Medulla oblongata (tissue), 1 donor: ENCODE data around the gene ZSCAN23.
A peak's percentile ranks its signal among the peaks of the same experiment; 100 is the strongest.
"Not testable (repeated sequence)": the region's sequence is repeated elsewhere in the genome, so short reads cannot be mapped to it uniquely, and the experiment has no call there.

ENCODE experiments used
- DNase-seq: peaks from one replicate; pipeline ENCODE4 v3.0.0-alpha.2; 2015; ENCODE audit errors: extremely low spot score

The ZSCAN23 gene

DNA sequence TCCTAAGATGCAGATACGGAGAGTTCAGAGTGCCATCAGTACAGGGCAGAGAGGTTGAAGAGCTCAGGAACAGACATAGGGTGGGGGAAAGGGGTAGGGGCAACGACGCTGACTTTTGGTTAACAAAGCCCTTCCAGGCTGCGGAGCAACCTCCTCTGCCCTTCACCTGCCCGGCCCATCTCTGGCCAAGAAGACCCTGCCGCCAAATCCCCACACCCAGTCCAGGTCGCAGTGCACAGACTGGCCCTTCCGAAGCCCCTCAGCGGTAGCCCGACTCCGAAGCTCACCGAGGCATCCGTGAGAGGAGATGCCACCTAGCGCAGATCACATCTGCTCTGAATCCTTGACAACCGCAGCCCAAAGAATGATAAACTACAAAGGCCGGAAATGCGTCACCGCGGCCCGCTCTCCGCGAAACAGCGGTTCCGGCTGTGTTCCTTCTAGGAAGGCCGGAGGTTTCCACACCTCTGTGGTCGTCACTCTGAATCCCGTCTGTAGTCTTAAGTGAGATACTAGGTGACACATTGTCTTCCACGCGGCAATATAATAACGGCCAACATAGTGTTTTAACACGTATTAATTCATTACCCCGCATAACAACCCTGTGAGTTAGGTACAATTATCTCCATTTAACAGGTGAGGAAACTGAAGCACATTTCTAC lies at the start of gene ZSCAN23:
Gene ZSCAN23, minus strand, starts transcription at position 380 of the 662 bp plus-strand sequence. CDS start 7,225 bp downstream, outside the sequence.
- DNase-seq: peak; percentile 53

DNA sequence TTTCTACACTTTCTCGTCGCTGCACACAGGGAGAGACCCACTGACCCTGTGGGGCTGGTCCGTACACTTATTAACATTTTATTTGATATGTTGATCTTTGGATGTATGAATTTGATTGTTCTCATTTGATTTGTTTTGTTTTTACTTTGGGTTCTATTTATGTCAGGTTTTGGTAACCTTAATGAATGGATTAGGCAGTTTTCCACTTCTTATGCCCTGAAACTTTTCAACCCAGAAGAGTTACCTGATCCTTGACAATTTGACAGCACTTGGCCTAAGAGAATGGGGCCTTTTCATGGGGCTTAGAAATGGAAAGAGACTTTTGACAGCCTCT lies 48.7 kb upstream of the ZSCAN23 start:
- DNase-seq: no peak

DNA sequence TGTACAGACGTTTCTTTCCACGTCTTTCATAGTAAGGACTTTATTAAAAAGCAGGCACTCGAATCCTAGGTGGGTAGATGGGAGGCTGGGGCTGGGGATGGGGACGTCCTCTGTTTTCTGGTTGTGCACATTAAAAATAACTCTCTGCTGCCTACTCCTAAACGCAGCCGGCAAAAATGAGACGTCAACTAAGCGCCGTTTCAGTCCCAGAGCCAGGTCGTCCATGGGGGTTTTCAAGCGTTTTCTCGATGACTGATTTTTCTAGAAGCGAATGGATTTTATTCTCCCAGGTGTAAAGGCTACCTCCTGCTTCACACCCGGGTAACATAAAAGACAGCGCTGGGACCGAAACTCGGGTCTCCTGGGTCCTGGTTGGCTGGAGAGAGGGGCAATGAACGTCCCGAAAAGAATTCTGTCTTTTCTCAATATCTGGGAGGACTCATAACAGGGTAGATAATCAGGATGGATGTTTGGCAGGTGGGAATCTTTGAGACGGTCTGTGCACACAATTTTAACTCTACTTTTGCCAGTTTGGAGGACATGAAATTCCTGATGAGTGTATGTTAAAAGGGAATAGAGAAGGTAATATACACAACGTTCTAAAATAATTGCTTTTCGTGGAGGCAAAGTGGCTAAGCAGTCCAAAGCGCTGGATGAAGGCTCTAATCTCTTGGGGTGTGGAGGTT lies 47.1 kb upstream of the ZSCAN23 start:
- DNase-seq: no peak

DNA sequence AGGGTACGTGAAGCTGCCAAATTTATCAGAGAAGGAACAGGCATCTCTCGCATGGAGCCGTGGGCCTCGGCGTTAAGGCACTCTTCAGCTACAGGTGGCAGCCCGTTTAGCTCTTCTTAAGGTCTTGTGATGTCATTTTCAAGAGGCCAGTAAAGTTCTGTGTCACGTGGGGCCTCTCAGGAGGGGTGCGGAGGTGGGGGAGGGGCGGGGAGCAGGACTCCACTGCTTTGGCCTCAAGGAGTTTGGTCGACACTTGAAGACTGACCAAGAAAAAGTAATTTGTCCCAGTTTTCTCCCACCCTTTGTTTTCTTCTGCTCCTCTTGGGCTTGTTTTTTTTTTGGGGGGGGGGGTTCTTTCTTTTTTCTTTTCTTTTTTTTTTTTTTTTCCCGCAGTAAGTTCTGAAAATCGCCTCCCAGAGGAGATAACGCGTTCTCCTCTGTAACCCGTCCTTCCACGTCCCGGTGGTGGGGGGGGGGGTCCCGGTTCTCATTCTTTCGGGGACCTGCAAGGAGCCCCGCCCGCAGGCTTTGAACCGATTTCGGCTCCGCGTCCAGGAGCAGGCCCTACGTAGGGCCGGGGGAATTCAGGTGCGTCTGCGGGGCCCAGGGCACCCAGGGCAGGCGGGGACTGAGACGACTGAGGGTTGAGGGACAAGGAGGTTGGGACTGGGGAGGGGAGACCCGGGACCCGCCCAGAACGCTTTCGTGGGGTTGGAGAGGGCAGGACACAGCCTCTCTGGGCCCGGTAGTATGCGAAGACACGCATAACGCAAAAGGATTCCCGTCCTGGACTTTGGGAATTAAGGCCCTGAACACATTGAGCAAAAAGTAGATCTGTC lies 46.3 kb upstream of the ZSCAN23 start:
- DNase-seq: peak; percentile 48

DNA sequence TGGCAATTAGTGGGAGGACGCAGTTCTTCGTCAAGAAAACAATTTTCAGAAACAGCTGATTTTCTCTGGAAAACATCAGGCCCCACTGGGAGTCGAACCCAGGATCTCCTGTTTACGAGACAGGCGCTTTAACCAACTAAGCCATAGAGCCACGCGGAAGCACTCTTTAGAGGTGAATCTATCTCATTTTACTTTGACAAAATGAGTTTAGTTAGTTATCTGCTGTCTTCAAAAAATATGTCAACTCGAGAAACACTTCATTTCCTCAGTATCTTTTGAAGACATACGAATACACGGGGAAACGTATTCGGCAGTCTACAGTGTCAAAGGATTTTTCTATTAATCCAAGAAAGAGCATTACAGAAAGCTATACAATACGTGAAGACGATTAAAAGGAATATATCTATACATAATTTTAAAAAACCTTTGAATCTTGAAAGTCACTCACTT lies 45.6 kb upstream of the ZSCAN23 start:
- peak; percentile 22 for DNase-seq

DNA sequence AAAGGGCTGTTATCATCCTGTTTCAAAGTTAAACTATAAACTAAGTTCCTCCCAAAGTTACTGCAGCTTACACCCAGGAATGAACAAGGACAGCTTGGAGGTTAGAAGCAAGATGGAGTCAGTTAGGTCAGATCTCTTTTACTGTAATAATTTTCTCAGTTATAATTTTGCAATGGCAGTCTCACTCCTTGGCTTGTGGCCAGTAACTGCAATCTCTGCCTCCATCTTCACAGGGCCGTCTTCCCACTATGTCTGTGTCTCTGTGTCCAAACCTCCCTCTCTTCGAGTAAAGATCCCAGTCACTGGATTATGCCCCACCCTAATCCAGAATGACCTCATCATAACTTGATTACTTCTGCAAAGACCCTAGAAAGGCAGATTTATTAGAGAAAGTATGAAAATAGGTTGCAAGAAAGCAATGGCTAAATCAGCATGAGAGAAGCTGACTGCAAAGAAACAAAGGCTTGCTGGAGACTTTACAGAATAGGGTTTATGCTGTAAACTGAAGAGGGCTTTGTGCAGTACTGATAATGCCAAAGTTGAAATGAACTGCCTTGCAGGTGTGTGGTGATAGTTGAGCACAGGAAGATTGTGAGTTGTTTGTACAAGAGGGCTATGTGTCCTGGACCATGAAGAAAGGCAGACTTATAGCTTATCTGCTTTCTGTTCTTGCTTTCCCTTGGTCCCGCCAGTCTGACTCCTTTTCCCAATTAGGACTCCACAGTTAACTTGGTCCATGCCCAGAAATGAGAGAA lies 43.9 kb upstream of the ZSCAN23 start:
- DNase-seq: no peak

DNA sequence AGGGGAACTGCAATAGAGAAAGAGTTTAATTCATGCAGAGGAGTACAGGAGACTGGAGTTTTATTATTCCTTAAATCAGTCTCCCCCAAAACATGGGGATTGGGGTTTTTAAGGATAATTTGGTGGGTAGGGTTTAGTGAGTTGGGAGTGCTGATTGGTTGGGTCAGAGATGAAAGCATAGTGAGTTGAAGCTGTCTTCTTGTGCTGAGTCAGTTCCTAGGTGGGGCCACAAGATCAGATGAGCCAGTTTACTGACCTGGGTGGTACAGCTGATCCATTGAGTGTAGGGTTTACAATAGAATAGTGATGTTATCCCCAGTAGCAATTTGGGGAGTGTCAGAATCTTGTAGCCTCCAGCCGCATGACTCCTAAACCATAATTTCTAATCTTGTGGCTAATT lies 43.2 kb upstream of the ZSCAN23 start:
- DNase-seq: no peak

DNA sequence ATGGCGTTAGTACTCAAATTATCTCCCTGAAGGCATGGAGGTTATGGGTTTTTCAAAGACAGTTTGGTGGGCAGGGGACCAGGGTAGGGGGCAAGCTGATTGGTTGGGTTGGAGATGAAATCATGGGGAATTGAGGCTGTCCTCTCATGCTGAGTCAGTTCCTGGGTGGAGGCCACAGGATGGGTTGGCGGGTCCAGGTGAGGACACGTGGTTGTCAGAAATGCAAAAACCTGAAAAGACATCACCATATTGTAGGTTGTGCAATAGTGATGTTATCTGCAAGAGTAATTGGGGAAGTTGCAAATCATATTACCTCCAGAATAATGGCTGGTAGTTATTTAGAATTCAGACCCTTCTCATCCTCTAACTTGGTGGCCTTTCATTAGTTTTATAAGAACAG lies 42.2 kb upstream of the ZSCAN23 start:
- DNase-seq: no peak

DNA sequence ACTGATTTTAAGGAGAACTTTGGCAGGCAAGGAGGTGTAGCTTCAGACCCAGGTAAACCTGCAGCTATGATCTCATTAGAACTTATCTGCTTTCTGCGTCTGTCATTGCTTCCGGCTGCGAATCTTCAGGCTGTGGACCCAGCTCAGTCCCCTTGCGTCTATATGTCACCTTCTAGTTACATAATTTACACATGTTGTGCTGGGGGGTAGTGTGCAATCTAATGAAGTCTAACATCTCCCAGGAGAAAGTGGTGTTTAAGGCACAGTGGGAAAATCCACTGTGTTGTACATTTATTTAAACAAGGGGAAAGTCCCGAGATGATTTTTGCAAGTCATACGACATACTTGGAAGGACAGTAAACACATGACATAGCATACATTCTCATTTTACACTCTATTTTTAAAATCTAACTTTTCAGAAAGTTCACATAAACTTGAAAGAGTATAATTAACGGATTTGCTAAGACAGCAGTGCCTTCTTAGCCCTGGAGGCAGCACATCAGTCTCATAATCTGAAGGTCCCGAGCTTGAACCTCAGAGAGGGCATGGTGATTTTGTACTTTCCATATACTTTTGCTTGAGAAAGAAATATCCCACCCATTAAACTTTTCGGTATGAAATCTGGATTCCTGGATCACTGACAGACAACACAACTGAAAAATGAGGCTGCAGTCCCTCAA lies 37.1 kb upstream of the ZSCAN23 start:
- DNase-seq: no peak

DNA sequence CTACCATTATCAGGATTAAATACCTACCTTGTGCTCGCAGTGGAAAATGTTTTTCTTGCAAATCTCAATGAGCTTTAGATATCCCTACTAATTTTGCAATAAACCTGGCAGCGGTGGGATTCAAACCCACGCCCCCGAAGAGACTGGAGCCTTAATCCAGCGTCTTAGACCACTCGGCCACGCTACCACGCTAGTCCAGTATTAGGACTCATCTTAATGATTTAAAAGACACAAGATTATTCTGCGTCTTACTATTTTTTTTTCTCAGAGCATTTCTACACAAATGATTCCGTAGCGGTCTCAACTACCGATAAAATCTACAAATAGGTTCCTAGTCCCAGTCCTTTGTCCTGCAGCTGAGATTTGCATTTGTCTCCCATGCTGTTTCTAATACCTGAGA lies 35.2 kb upstream of the ZSCAN23 start:
- DNase-seq: no peak

DNA sequence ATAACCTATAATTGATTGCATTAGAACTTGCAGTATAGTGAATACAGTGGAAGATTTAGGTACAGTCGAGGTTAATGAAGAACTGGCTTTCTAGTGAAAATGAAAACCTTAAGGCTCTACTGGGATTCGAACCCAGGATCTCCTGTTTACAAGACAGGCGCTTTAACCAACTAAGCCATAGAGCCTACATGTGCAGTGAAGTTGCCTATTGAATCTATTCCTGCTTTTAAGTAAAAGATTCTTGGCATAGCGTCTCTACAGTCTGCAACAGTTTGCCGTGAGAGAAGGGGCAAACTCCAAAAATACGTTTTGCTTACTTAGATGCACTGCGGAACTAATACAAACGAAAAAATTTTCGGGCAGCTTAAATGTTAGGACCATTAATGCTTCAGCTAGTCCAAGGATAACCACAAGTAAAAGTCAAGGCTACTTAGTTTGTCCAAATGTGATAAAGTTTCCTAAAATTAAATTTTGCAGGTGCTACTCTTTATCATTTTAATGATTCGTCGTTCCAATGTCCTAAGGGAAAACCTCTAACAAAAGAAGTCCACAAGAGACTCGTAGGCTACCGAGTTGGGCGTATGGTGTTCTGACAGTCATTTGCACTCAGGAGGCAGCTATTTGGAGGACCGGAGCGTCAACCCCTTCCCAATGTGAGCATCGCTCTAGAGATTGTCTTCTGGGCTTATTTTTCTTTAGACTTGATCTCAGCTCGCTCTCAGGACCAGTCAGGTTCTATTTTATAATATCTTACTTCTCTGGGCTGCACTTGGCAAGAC lies 31.3 kb upstream of the ZSCAN23 start:
- peak; percentile 46 for DNase-seq

DNA sequence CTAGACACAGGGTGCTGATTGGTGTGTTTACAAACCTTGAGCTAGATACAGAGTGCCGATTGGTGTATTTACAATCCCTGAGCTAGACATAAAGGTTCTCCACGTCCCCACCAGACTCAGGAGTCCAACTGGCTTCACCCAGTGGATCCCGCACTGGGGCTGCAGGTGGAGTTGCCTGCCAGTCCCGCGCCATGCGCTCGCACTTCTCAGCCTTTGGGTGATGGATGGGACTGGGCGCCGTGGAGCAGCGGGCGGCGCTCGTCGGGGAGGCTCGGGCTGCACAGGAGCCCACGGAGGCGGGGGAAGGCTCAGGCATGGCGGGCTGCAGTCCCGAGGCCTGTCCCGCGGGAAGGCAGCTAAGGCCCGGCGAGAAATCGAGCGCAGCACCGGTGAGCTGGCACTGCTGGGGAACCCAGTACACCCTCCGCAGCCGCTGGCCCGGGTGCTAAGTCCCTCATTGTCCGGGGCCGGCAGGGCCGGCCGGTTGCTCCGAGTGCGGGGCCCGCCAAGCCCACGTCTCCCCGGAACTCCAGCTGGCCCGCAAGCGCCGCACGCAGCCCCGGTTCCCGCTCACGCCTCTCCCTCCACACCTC lies 26.0 kb upstream of the ZSCAN23 start:
- DNase-seq: not testable (repeated sequence)

DNA sequence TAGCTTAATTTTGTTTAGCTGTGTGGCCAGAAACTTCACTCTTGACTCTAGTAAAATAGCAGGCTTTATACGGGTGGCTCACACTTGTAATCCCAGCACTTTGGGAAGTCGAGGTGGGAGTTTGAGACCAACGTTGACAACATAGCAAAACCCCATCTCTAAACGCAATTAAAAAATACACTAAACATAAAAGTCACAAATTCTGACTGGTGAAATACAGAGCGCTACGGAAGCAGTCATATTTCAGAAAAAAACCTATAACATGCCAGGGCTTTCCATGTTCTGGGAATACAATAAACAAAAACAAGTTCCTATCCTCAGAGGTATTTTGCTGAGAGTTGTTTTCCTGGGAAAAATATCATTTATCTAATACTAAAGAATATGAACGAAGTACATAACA lies 24.8 kb upstream of the ZSCAN23 start:
- DNase-seq: no peak

DNA sequence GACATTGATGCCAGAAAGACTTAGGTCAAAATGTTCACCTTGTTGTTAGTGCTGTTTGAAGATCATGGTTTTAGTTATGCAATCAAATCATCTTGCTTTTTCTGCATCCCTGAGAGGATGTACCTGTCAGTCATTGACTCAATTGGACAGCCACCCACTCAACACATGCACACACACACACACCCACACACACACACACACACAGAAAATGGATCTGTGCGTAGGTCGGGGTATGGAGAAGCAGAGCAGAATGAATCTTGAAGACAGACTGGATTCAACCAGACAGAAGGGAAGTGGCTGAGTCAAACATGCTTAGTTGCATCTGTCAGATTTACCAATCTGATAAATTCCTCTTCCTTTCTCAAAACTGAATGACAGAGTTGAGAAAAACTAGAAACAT lies 19.1 kb upstream of the ZSCAN23 start:
- no peak for DNase-seq

DNA sequence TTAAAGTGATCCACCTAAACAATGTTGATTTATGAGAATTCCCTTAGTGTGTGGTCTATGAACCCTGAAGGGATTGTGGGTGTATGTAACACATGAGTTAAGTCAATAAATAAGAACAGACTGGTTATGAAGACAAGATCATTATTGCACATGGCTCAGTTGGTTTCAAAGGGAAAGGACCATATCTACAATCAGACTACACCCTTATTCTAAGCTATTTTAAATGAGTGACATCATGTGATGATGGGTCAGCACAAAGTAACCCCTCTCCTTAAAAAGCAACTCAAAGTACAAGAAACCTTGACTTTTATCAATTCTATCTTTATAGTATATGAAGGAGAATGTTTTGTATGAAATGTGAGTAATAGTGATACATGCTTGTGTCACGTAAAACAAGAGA lies 15.3 kb upstream of the ZSCAN23 start:
- DNase-seq: no peak

DNA sequence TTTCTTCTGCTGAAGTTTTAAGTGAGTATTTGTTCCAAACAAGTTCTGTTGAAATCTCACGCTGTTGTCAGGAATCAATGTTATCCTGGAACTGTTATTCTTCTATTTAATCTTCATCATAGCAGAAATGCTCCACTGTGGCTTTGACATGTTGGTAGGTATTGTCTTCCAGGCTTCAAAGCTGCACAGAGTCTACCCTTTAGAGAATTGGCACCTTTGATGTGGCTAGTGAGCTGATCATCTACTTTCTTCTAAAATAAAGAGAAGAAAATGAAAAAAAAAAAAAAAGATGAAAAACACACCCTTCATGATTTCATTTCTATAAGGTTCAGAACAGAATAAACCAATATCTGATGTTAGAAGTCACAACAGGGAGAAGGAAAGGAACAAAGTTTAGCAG lies 5.8 kb upstream of the ZSCAN23 start:
- DNase-seq: no peak

DNA sequence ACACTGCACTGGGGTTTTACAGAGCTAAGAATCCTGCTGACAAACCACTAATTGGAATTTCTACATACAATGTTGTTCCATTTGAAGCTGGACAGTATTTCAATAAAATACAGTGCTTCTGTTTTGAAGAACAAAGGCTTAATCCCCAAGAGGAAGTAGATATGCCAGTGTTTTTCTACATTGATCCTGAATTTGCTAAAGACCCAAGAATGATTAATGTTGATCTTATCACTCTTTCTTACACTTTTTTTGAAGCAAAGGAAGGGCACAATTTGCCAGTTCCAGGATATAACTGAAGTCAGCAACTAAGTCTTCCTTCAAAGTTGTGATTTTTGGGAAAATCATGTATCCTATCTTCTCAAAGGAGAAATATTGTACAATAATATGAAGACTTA lies 4.2 kb upstream of the ZSCAN23 start:
- DNase-seq: not testable (repeated sequence)

DNA sequence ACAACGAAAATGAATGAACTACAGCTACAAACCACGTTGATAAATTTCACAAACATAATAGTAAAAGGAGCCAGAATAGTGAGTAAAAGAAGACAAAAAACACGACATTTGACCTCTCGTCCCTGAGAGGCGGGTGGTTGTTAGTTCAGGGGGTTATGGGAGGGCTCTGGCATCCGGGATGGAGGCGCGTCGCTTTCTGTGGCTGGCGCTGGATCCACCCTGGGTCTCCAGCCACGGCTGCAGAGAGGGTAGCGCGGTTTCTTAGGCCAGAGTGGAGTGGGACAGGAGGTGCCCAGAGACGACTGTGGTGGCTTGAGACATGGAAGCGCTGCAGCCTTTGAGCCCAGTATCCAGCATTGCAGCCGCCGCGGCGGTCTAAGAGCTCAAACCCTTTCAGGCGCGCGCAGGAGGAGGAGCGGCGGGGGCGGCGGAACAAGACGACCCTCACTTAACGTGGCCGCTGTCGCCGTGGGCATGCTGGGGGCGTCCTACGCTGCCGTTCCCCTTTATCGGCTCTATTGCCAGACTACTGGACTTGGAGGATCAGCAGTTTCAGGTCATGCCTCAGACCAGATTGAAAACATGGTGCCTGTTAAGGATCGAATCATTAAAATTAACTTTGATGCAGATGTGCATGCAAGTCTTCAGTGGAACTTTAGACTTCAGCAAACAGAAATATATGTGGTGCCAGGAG lies 3.7 kb upstream of the ZSCAN23 start:
- DNase-seq: no peak

DNA sequence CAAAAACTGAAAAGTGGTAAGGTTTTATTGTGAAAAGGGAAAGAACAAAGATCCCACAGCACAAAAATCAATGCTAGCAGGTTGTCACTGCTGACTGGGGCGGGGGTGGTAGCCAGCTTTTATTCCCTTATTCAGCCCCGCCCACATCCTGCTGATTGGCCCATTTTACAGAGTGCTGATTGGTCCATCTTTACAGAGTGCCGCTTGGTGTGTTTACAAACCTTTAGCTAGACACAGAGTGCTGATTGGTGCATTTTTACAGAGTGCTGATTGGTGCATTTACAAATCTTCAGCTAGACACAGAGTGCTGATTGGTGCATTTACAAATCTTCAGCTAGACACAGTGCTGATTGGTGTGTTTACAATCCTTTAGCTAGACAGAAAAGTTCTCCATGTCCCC lies 1.5 kb upstream of the ZSCAN23 start:
- not testable (repeated sequence) for DNase-seq

DNA sequence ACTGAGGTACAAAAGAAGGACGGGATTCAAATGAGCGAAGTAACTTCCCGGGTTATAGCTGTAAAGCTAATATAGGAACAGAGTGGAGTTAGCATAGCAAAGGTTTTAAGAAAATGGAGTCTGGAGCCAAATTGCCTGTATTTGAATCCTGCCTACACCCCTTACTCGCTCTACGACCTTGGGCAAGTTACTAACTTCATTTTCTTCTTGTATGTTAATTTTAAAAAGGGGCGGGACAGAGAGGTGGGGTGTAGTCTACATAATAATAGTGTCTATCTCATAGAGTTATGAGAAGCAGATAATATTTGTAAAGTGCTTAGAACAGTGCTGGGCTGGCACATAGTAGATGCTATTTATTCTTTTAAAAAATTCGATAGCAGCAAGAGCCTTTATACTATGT lies 705 bp downstream of the ZSCAN23 start:
- DNase-seq: no peak
